Adipose tissue (tissue), 3 donors: ENCODE results near the gene GTF3C4. TPM values are rescaled to one million over a fixed set of nuclear protein-coding genes. Genes with fewer than 3 reads are reported as not detected.
"Not testable (repeated sequence)": the region's sequence is repeated elsewhere in the genome, so short reads cannot be mapped to it uniquely, and the experiment has no call there.

Experiments
- H3K27ac ChIP-seq: one replicate; pipeline ENCODE4 v1.5.1; 2013; ENCODE audit warnings: low read depth, low read length
- WGBS, 3 donors: extraction: QIAGEN DNeasy Blood & Tissue Kit; methylation state at CpG; one replicate each; pipeline ENCODE4 v1.1.7; 2013; 5-methylcytosine and 5-hydroxymethylcytosine counted together
- polyA plus RNA-seq, 3 donors: library from polyadenylated mRNA; stranded (reverse); fragments of 200-250 nt; gene quantifications; one replicate each; pipeline ENCODE4 v1.2.3, GENCODE V29; 2013
- donor health status: healthy with polysubstance abuse.
- donor health status: Bipolar disorder and iron deficiency.
- donor health status: healthy.

Gene GTF3C4
- polyA plus RNA-seq, 3 donors: 2.5 to 4.4 (median 2.8) TPM

- WGBS, 3 donors: 61 to 84% (median 62%) methylated on average over 3 of the region's 3 CpGs
Observed at GRCh38 chr9:132679946-132680625, 9.8 kb downstream of the GTF3C4 start.

GRCh38 chr9:132681561-132681960 lies 11.3 kb downstream of the GTF3C4 start:
- H3K27ac ChIP-seq: no peak overlapping the region
- 78 to 90% (median 79%) methylated on average over 5 of the region's 5 CpGs for WGBS, 3 donors

More at GRCh38 chr9:132679946-132680625, 9.8 kb downstream of the GTF3C4 start:
- H3K27ac ChIP-seq: no peak overlapping the region

- no peak overlapping the region for H3K27ac ChIP-seq
- 96 to 100% (median 98%) methylated on average over 1 of the region's 1 CpG for WGBS, 3 donors
Observed at GRCh38 chr9:132683873-132684272, 13.6 kb downstream of the GTF3C4 start.

GRCh38 chr9:132690696-132691095 lies 20.4 kb downstream of the GTF3C4 start:
- H3K27ac ChIP-seq: no peak overlapping the region
- WGBS, 3 donors: 71 to 78% (median 73%) methylated on average over 1 of the region's 1 CpG

GRCh38 chr9:132694144-132694543 lies 23.9 kb downstream of the GTF3C4 start:
- WGBS, 3 donors: 27 to 56% (median 27%) methylated on average over 2 of the region's 2 CpGs
- H3K27ac ChIP-seq: no peak overlapping the region

GRCh38 chr9:132697230-132697629 lies 27.0 kb downstream of the GTF3C4 start:
- no peak overlapping the region for H3K27ac ChIP-seq

GRCh38 chr9:132698989-132699388 lies 28.7 kb downstream of the GTF3C4 start:
- no peak overlapping the region for H3K27ac ChIP-seq
- 25 to 40% (median 38%) methylated on average over 4 of the region's 4 CpGs for WGBS, 3 donors

- H3K27ac ChIP-seq: no peak overlapping the region
- 26 to 28% (median 27%) methylated on average over 1 of the region's 1 CpG for WGBS, 3 donors
Observed at GRCh38 chr9:132699956-132700355, 29.7 kb downstream of the GTF3C4 start.

GRCh38 chr9:132702254-132702653 lies 32.0 kb downstream of the GTF3C4 start:
- H3K27ac ChIP-seq: no peak overlapping the region
- WGBS, 3 donors: 0 to 44% (median 0%) methylated on average over 1 of the region's 1 CpG

GRCh38 chr9:132703336-132703735 lies 33.1 kb downstream of the GTF3C4 start:
- no peak overlapping the region for H3K27ac ChIP-seq
- WGBS, 3 donors: 31 to 50% (median 44%) methylated on average over 2 of the region's 2 CpGs

- WGBS, 3 donors: 73 to 80% (median 79%) methylated on average over 8 of the region's 8 CpGs
Observed at GRCh38 chr9:132708239-132708638, 38.0 kb downstream of the GTF3C4 start.

GRCh38 chr9:132708769-132709430 lies 38.6 kb downstream of the GTF3C4 start:
- H3K27ac ChIP-seq: no peak overlapping the region
- WGBS, 3 donors: 83 to 88% (median 87%) methylated on average over 23 of the region's 23 CpGs

More at GRCh38 chr9:132708239-132708638, 38.0 kb downstream of the GTF3C4 start:
- no peak overlapping the region for H3K27ac ChIP-seq

GRCh38 chr9:132710333-132710732 lies 40.1 kb downstream of the GTF3C4 start:
- whole genome bisulfite sequencing, 3 donors: 70 to 80% (median 72%) methylated on average over 6 of the region's 6 CpGs

GRCh38 chr9:132711152-132711551 lies 40.9 kb downstream of the GTF3C4 start:
- WGBS, 3 donors: 89 to 95% (median 95%) methylated on average over 5 of the region's 5 CpGs
- not testable (repeated sequence) for H3K27ac ChIP-seq

More at GRCh38 chr9:132710333-132710732, 40.1 kb downstream of the GTF3C4 start:
- no peak overlapping the region for H3K27ac ChIP-seq

- WGBS, 3 donors: 85 to 92% (median 89%) methylated on average over 3 of the region's 3 CpGs
- H3K27ac ChIP-seq: no peak overlapping the region
Observed at GRCh38 chr9:132711846-132712245, 41.6 kb downstream of the GTF3C4 start.

- H3K27ac ChIP-seq: no peak overlapping the region
- 77 to 82% (median 78%) methylated on average over 5 of the region's 5 CpGs for WGBS, 3 donors
Observed at GRCh38 chr9:132712753-132713152, 42.5 kb downstream of the GTF3C4 start.

GRCh38 chr9:132716007-132716406 lies 45.7 kb downstream of the GTF3C4 start:
- H3K27ac ChIP-seq: no peak overlapping the region
- WGBS, 3 donors: 84 to 93% (median 88%) methylated on average over 4 of the region's 4 CpGs

- 54 to 70% (median 68%) methylated on average over 13 of the region's 13 CpGs for WGBS, 3 donors
- H3K27ac ChIP-seq: no peak overlapping the region
Observed at GRCh38 chr9:132717326-132717945, 47.2 kb downstream of the GTF3C4 start.

GRCh38 chr9:132718381-132718928 lies 48.2 kb downstream of the GTF3C4 start:
- WGBS, 3 donors: 56 to 73% (median 61%) methylated on average over 8 of the region's 8 CpGs
- H3K27ac ChIP-seq: not testable (repeated sequence)
